Left forelimb (tissue), 1 donor: Measurements from ENCODE around the gene SOX30.

Experiments used
- DNase-seq: peaks from one replicate; pipeline ENCODE4 v3.0.0-alpha.2; 2018; ENCODE audit warnings: low spot score

Gene SOX30

GRCh38 chr5:157607371-157608161 lies 44.7 kb downstream of the SOX30 start:
- no peak for DNase-seq

GRCh38 chr5:157606046-157606445 lies 46.2 kb downstream of the SOX30 start:
- DNase-seq = no peak

- DNase-seq = no peak
These were observed 48.7 kb downstream of the SOX30 start for GRCh38 chr5:157603333-157604190.

DNA sequence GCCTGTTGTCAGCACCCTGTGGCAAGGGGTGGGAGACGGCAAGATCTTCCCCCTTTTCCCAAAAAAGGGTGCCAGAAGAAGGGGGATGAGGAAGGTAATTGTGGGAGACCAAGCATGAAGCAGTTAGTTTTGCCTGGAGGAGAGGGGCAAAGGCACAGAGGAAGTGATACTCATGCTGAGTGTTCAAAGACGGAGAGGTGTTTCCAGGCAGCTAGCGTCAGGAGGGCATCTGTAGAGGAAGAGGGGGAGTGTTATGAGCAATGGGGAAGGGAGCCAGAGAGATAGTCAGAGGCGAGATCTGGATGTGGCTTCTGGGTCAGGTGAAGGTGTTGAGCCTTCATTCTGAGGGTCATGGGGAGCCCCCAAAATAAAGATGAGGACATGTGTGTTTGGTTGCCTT lies 49.7 kb downstream of the SOX30 start:
- no peak for DNase-seq

DNA sequence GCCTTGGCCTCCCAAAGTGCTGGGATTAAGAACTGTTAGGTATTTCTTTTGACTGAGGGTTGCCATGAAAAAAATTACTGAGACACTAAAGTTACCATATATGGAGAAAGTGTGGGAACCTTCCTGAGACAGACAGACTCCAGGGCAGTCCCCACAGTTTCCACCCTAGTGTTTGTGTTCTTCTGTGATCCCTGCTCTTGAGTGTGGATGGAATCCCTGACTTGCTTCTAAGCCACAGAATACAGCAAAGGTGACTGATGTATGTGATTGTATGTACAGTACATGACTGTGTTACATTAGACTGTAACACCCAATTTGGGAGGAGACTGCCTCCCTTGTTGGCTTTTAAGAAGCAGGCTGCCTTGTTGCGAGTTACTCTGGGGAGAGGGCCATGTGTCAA lies 52.0 kb downstream of the SOX30 start:
- DNase-seq = no peak

DNA sequence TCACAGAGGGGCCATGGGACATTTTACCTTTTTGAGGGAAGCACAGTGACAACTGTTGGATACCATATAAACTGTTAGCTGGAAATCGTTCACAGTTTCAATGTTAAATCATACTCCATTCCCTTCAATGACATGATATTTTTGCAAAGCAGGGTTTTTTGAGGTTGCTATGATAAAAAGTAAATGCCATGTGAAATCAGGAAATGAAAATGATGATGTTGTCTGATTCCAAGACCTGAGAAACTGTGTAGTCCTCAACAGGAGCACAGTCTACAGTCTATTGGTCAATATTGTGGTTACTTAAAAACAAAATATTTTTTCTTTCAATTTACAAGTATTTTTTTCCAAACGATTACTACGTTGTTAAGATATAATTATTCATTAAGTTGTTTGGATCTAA lies 52.7 kb downstream of the SOX30 start:
- DNase-seq = no peak

DNA sequence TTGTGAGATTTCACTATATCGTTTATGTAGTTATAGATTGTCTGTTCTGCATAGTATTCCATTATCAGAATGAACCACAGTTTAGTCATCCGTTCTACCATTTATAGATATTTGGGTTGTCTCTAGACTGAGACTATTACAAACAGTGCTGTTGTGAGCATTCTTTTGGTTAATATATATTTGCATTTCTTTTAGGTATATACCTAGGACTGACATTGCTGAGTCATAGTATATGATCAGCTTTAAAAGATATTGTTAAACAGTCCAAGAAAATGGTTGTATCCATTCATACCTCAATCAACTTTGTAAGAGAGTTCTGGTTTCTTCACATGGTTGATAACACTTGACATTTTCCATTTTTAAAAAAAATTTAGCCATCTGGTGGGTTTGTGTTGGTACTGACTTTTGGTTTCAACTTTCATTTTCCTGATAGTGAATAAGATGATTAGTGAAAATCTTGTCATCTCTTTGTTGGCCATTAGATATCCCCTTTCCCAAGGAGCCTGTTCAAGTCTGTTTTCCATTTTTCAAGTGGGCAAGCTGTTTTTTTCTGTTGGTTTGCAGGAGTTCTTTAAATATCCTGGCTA lies 53.8 kb downstream of the SOX30 start:
- no peak for DNase-seq

- DNase-seq = no peak
These were observed 55.0 kb downstream of the SOX30 start for GRCh38 chr5:157597277-157597676.

GRCh38 chr5:157596487-157596886 lies 55.8 kb downstream of the SOX30 start:
- DNase-seq = no peak

- no peak for DNase-seq
These were observed 57.4 kb downstream of the SOX30 start for GRCh38 chr5:157594675-157595459.

DNA sequence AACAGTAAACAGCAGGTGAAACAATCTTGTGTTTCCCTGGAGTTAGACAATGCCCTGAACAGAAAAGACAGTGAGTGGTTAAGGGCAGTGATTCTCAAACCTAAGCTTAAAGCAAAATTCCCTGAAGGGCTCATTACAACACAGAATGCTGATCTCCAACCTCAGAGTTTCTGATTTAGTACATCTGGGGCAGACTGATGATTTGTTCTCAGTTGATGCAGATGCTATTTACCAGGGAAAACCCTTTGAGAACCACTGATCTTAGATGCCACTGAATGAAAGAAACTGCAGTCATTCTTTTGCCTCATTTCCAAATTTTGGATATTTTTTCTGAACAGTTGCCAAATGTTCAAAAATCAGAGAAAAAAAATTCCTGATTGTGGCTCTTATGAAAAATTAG lies 58.0 kb downstream of the SOX30 start:
- DNase-seq = no peak

DNA sequence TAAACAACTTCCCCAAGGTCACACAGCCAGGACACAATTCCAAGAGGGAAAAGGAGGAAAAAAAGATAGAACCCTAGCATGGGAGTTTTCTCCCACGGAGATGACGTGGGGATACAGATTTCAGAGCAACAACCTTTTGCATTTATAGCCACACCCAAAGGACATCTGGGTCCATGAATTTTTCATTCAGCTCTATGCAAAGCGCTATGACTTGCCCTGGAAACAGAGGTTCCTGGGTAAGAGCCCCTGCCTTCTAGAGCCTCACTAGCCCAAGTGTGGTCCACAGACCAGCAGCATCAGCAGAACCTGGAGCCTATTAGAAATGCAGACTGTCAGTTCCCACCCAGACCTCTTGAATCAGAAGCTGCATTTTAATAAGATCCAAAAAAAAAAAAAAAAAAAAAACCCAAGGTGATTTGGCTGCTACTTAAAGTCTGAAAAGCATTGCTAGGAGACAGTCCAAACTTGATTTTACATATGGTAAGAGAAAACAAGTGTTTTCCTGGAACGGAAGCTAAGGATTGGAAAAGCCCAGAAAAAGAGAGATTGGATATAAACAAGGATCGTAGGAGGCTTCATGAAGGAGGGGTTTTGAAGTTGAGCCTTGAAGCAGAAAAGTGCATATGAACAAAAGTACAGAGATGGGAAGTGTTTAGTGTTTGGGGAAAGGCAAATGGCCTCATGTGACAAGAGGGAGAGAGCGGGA lies 59.0 kb downstream of the SOX30 start:
- no peak for DNase-seq

GRCh38 chr5:157592594-157592993 lies 59.6 kb downstream of the SOX30 start:
- no peak for DNase-seq

DNA sequence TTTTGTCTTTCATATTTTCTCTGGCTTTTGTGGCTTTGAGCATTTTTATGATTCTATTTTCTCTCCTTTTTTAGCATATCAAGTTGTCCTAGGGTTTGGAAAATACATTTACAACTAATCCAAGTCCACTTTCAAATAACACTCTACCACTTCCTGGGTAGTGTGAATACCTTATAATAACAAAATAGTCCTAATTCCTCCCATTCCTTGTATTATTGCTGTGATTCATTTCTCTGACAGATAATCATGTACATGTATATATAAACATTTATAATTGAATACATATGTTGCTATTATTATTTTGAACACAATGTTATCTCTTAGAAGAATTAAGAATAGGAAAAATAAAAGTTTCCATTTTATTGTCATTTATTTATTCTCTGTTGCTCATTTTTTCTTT lies 61.8 kb downstream of the SOX30 start:
- no peak for DNase-seq

GRCh38 chr5:157584628-157585027 lies 67.6 kb downstream of the SOX30 start:
- DNase-seq = no peak

DNA sequence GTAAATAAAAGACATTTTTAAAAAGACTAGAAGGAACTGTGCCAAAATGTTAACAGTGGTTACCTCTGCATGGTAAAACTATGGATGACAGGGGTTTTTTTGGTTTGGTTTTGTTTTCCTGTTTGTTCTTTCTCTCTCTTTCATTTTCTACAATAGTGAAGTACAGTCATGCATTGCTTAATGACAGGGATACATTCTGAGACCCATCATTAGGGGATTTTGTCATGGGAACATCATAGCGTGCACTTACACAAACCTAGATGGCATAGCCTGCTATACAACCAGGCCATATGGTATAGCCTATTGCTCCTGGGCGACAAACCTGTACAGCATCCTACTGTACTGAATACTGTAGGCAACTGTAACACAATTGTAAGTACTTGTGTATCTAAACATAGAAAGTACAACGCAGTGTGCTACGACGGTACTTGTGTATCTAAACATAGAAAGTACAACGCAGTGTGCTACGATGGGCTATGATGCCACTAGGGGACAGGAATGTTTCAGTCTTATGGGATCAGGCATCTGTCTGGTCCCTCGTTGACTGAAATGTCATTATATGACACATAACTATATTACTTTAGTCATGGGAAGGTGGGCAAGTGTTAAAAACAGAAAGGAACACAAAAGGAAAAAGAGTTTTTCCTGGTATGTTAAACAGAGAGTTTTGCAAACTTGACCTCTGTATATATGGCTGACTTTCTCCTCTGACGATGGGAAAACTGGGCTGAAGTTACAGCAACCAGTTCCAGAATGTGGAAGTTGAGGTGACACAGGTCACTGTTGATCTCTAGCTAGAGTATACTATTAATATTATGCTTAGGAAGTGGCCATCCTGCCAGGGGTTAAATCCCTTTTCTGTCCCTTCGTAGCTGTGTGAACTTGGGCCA lies 69.3 kb downstream of the SOX30 start:
- DNase-seq = no peak

DNA sequence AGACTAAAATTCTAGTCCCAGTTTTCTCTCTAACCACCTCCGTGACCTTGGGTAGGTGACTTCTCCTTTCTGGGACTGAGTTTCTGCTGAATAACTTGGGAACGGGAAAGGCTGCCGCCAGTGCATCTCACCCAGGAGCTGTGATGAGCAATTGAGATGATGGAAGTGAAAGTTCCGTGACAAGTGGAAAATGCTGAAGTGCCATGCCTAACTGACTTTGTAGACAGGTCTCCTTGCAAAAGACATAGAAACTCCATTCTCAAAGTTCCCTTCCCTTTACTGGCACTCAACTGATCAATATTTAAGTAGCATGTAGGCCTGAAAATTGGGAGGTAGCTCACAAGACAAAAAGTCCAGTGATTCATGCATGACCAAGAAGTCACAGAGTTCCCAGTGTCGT lies 70.3 kb downstream of the SOX30 start:
- DNase-seq = no peak

- no peak for DNase-seq
These were observed 74.0 kb downstream of the SOX30 start for GRCh38 chr5:157578079-157578780.

- no peak for DNase-seq
These were observed 75.6 kb downstream of the SOX30 start for GRCh38 chr5:157576678-157577077.
